ENCODE data around the gene RPS15.

Gene RPS15

DNA sequence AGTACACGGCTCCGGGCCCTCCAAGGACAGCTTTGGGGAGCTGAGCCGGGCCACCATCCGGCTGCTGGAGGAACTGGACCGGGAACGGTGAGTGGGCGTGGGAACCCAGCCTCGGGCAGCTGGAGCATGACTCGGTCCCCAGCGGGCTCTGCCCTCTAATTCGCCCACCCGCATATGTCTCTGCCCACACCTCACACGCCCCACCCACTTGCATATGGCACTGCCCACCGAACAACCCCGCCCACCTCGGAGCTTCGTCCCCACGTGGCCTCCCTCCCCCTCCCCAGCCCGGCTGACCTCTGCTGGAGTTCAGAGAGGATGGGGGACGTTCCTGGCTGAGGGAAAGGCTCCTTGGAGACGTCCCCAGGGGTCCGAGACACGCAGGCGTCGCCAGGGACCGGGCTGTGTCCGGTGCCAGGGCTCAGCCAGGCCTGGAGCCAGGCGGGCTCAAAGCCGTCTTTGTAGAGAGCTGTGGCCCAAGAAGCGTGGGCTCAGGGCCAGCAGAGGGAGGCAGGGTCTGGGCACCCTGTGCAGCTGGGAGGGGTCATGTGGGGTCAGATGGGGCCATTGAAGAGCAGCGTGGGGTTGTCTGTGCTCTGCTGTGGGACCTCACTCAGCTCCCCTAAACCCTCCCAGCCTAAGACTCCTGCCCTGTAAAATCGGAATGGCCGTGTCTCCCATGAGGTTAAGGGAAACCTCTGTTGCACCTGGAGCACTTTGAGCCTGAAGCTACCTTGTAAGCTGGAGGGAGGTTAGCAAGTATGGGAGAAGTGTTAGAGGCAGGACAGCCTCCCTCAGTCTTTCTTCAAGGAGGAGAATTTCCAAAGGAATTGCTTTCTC, 15.5 kb downstream of the RPS15 start:
- DNase-seq (ENCODE audit: low spot score), result no peak

DNA sequence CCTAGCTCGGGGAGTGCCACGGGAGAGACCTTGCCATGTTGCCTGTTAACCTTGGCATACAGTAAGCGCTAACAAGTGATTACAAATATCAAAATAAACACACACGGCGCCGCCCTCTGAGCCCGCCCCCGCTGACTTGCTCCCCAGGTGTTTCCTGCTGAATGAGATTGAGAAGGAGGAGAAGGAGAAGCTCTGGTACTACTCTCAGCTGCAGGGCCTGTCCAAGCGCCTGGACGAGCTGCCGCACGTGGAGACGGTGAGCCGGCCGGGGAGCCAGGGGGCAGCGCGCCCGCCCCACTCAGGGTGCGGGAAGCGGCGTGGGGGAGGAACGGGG, 16.8 kb downstream of the RPS15 start:
- no peak for DNase-seq (ENCODE audit: low spot score)

DNA sequence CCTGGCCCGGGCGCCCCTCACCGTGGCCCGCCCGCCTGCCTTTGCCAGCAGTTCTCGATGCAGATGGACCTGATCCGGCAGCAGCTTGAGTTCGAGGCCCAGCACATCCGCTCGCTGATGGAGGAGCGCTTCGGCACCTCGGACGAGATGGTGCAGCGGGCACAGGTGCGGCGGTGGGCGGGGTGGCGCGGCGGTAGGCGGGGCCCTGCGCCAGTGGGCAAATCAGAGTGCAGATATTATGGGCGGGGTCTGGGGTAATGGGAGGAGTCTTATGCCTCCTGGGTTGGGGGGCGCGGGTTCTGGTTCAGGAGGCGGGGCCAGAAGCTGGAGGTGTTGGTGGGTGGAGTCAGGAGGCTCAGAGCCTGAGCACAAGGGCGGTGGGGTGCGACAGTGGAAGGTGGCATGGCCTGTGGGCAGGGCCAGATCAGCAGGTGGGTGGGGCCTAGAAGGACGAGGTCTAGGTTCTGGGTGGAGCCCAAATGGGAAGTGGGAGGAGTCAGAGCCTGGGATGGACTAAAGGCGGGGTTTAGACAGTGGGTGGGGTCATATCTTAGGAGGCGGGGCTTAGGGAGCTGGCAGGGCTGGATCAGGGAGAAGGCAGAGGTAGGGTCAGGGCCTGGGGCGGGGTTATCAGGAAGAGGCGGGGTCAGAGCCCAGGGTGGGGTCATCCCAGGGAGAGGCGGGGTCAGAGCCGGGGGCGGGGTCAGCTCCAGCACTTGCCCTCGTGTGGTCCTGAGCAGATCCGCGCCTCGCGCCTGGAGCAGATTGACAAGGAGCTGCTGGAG, 17.3 kb downstream of the RPS15 start:
- DNase-seq (ENCODE audit: low spot score), result peak; percentile 77

DNA sequence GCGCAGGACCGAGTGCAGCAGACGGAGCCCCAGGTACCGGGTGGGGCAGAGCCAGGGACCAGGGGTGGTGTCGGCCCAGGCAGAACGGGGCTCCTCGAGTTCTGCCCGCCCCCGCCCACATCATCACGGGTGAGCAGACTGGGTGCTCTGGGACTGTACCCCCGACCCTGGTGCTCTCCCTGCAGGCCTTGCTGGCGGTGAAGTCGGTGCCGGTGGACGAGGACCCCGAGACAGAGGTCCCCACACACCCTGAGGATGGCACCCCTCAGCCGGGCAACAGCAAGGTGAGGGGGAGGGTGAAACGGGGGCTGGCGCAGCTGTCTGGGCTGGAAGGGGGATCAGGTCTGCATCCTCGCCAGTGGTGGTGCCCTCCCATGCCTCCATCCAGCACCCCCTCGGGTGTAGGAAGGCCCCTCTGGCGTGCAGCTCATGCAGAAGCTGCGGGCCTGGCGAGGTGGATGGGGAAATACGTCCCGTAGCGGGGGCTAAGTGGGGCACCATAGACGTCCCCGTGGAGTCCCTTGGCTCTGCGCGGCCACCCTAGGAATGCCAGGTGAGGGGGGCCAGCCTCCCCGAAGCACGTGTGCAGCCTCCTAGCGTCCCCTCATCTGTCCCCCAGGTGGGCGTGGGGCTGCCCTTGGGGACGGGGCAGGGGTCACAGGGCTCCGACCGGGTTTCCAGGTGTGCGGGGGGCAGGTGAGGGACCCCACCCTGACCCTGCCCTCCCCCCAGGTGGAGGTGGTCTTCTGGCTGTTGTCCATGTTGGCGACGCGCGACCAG, 18.1 kb downstream of the RPS15 start:
- DNase-seq (ENCODE audit: low spot score), result no peak

DNA sequence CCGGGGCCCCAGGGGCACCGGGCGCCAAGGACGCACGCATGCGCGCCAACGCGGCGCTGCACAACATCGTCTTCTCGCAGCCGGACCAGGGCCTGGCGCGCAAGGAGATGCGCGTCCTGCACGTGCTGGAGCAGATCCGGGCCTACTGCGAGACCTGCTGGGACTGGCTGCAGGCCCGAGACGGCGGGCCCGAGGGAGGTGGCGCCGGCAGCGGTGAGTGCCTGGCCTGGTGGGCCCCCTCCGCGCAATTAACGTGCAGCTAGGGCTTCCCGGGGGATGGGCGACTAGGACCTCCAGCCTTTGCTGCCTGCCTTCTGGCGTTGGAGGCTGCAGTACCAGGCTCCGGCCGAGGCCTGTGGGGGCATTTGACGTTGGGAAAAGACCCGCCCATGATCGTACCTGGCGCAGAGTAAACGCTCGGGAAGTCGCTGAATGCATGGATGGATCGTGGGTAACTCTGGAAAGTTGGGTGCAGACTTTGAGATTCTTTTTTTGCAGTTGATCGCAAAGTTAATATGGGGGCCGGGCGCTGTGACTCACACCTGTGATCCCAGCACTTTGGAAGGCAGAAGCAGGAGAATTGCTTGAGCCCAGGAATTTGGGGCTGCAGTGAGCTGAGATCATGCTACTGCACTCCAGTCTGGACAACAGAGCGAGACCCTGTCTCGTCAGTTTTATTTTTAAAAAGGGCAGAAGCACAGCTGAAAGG, 19.0 kb downstream of the RPS15 start:
- DNase-seq (ENCODE audit: low spot score), result no peak

DNA sequence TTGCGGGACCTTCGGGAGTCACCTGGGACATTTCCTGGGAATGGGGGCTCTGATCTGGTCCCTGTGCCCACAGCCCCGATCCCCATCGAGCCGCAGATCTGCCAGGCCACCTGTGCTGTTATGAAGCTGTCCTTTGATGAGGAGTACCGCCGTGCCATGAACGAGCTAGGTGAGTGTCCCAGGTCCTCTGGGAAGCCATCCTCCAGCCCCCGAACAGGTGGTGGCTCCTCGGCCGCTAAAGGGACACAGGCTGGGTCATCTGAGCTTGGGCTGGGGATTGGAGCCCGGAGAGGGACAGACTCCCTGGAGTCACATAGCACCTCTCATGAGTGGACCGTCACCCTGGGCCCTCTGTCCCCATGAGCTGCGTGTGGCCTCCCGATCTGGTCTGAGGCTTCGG, 19.7 kb downstream of the RPS15 start:
- no peak for DNase-seq (ENCODE audit: low spot score)

DNA sequence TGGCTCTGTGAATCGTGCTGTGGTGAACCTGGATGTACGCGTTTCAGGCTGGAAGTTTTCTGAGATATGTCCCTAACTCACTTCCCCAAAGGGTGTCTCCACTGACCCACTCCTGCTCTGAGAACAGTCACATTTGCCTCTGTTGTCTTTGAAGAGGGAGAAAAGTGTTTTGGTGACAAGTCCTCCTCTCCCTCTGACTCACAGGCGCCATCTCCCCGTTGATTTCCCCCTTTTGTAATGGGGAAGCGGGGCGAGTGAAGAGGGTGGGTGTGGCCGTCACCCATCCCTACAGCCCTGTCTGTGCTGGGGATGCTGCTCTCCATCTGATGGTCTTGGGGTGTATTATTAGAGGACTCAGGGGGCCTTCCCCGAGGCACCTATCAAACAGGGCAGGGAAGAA, 21.3 kb downstream of the RPS15 start:
- DNase-seq (ENCODE audit: low spot score), result no peak

DNA sequence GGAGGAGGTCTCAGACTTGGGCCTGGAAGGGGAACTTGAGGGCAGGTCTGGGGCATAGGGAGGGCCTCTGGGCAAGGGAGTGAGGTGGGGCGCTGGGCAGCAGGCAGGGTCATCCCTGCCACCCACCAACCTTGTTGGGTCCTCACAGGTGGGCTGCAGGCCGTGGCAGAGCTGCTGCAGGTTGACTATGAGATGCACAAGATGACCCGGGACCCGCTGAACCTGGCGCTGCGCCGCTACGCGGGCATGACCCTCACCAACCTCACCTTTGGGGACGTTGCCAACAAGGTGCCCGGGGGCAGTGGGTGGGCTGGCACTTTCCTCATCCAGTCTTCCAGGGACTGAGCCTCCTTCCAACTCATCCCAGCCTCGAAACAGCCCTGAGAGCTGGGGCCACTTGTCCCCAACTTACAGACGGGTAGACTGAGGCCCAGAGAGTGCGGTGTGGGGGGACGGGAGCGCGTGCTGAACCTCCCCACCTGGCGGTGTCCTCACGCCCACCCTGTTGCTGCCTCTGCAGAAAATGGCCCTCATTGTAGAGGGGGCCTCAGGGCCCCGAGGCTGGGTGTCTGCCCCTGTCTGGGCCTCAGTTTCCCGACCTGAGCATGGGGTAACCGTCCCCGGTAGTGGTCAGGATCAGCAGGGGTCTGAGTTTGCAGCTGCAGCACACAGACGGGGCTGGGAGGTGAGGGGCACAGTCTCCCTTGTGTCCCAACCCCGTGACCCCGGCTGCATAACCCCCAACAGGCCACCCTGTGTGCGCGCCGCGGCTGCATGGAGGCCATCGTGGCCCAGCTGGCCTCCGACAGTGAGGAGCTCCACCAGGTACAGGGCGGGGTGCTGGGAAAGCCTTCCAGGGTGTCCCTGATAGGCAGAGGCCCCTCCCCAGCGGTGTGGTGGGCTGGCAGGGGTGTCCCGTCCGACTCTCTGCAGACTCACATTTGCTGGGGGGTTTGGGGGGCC, 22.1 kb downstream of the RPS15 start:
- DNase-seq (ENCODE audit: low spot score), result no peak

DNA sequence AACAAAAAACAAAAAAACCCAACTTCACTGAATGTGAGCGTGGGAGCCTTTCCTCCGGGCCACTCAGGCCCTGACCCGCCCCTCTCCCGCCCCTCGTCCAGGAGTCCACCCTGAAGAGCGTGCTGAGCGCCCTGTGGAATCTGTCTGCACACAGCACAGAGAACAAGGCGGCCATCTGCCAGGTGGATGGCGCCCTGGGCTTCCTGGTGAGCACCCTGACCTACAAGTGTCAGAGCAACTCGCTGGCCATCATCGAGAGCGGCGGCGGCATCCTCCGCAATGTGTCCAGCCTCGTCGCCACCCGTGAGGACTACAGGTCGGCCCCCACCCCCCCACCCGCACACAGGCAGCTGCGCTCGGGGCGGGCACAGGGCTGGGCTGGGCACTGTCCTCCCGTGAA, 23.7 kb downstream of the RPS15 start:
- DNase-seq (ENCODE audit: low spot score), result no peak

DNA sequence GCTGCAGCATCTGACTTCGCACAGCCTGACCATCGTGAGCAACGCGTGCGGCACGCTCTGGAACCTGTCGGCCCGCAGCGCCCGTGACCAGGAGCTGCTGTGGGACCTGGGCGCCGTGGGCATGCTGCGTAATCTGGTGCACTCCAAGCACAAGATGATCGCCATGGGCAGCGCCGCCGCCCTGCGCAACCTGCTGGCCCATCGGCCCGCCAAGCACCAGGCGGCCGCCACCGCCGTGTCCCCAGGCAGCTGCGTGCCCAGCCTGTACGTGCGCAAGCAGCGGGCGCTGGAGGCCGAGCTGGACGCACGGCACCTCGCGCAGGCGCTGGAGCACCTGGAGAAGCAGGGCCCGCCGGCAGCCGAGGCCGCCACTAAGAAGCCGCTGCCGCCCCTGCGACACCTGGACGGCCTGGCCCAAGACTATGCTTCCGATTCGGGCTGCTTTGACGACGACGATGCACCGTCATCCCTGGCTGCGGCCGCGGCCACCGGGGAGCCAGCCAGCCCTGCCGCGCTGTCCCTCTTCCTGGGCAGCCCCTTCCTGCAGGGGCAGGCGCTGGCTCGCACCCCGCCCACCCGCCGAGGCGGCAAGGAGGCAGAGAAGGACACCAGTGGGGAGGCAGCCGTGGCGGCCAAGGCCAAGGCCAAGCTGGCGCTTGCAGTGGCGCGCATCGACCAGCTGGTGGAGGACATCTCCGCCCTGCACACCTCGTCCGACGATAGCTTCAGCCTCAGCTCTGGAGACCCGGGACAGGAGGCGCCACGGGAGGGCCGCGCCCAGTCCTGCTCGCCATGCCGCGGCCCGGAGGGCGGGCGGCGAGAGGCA, 27.2 kb downstream of the RPS15 start:
- peak; percentile 90 for DNase-seq (ENCODE audit: low spot score)

DNA sequence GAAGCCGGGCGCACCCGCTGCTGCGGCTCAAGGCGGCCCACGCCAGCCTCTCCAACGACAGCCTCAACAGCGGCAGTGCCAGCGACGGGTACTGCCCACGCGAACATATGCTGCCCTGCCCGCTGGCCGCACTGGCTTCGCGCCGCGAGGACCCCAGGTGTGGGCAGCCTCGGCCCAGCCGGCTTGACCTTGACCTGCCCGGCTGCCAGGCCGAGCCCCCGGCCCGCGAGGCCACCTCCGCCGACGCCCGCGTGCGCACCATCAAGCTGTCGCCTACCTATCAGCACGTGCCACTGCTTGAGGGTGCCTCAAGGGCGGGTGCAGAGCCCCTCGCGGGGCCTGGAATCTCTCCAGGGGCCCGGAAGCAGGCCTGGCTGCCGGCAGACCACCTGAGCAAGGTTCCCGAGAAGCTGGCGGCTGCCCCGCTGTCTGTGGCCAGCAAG, 27.8 kb downstream of the RPS15 start:
- DNase-seq (ENCODE audit: low spot score), result no peak

DNA sequence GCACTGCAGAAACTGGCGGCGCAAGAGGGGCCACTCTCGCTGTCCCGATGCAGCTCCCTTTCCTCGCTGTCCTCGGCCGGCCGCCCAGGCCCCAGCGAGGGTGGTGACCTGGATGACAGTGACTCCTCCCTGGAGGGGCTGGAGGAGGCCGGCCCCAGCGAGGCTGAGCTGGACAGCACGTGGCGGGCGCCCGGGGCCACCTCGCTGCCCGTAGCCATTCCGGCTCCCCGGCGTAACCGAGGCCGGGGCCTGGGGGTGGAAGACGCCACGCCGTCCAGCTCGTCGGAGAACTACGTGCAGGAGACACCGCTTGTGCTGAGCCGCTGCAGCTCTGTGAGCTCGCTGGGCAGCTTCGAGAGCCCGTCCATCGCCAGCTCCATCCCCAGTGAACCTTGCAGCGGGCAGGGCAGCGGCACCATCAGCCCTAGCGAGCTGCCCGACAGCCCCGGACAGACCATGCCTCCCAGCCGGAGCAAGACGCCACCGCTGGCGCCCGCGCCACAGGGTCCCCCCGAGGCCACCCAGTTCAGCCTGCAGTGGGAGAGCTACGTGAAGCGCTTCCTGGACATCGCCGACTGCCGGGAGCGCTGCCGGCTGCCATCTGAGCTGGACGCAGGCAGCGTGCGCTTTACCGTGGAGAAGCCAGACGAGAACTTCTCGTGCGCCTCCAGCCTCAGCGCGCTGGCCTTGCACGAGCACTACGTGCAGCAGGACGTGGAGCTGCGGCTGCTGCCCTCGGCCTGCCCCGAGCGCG, 28.4 kb downstream of the RPS15 start:
- DNase-seq (ENCODE audit: low spot score), result no peak

DNA sequence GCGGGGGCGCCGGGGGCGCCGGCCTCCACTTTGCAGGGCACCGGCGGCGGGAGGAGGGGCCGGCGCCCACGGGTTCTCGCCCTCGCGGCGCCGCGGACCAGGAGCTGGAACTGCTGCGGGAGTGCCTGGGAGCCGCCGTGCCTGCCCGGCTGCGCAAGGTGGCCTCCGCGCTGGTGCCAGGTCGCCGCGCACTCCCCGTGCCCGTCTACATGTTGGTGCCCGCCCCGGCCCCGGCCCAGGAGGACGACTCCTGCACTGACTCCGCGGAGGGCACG, 29.0 kb downstream of the RPS15 start:
- no peak for DNase-seq (ENCODE audit: low spot score)

DNA sequence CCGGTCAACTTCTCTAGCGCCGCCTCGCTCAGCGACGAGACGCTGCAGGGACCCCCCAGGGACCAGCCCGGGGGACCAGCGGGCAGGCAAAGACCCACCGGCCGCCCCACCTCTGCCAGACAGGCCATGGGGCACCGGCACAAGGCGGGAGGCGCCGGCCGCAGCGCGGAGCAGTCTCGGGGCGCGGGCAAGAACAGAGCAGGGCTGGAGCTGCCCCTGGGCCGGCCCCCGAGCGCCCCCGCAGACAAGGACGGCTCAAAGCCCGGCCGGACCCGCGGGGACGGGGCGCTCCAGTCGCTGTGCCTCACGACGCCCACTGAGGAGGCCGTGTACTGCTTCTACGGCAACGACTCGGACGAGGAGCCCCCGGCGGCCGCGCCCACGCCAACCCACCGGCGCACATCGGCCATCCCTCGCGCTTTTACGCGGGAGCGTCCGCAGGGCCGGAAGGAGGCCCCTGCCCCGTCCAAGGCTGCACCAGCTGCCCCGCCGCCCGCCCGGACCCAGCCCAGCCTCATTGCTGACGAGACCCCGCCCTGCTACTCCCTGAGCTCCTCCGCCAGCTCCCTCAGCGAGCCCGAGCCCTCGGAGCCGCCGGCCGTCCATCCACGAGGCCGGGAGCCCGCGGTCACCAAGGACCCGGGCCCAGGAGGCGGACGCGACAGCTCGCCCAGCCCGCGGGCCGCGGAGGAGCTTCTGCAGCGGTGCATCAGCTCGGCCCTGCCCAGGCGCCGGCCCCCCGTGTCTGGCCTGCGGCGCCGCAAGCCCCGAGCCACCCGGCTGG, 29.5 kb downstream of the RPS15 start:
- no peak for DNase-seq (ENCODE audit: low spot score)

DNA sequence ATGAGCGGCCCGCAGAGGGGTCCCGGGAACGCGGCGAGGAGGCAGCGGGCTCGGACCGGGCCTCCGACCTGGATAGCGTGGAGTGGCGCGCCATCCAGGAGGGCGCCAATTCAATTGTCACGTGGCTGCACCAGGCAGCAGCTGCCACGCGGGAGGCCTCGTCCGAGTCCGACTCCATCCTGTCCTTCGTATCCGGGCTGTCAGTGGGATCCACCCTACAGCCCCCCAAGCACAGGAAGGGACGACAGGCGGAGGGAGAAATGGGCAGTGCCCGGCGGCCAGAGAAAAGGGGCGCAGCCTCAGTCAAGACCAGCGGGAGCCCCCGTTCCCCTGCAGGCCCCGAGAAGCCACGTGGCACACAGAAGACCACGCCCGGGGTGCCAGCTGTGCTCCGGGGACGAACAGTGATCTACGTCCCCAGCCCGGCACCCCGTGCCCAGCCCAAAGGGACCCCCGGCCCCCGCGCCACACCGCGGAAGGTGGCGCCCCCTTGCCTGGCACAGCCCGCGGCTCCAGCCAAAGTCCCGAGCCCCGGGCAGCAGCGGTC, 30.2 kb downstream of the RPS15 start:
- no peak for DNase-seq (ENCODE audit: low spot score)

DNA sequence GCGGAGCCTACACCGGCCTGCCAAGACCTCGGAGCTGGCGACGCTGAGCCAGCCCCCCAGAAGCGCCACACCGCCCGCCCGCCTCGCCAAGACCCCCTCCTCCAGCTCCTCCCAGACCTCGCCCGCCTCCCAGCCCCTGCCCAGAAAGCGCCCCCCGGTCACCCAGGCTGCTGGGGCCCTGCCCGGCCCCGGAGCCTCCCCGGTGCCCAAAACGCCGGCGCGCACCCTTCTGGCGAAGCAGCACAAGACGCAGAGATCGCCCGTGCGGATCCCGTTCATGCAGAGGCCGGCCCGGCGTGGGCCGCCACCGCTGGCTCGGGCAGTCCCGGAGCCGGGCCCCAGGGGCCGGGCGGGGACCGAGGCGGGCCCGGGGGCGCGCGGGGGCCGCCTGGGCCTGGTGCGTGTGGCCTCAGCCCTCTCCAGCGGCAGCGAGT, 30.6 kb downstream of the RPS15 start:
- DNase-seq (ENCODE audit: low spot score), result peak; percentile 94

DNA sequence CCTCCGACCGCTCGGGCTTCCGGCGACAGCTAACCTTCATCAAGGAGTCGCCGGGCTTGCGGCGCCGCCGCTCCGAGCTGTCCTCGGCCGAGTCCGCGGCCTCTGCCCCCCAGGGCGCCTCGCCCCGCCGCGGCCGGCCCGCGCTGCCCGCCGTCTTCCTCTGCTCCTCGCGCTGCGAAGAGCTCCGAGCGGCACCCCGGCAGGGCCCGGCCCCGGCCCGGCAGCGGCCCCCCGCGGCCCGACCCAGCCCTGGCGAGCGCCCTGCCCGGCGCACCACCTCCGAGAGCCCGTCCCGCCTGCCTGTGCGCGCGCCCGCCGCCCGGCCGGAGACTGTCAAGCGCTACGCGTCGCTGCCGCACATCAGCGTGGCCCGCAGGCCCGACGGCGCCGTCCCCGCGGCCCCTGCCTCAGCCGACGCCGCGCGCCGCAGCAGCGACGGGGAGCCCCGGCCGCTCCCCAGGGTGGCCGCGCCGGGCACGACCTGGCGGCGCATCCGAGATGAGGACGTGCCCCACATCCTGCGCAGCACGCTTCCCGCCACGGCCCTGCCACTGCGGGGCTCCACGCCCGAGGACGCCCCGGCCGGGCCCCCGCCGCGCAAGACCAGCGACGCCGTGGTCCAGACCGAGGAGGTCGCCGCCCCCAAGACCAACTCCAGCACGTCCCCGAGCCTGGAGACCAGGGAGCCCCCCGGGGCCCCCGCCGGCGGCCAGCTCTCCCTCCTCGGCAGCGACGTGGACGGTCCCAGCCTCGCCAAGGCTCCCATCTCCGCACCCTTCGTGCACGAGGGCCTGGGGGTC, 31.3 kb downstream of the RPS15 start:
- DNase-seq (ENCODE audit: low spot score), result peak; percentile 90

DNA sequence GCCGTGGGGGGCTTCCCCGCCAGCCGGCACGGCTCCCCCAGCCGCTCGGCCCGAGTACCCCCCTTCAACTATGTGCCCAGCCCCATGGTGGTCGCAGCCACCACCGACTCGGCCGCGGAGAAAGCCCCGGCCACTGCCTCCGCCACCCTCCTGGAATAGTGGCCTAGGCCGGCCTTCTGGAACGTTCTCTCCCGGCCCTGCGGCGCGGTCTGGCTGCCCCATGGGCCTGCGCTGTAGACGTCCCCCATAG, 31.8 kb downstream of the RPS15 start:
- no peak for DNase-seq (ENCODE audit: low spot score)

Measured in HuH-7.5 (cell line).